GM18909 (cell line): ENCODE measurements around the gene KIAA1755.
"Not testable (repeated sequence)": the region's sequence is repeated elsewhere in the genome, so short reads cannot be mapped to it uniquely, and the experiment has no call there.

Experiments
- ATAC-seq: cut with Tn5 transposase; IDR thresholded peaks from one replicate; pipeline ENCODE4 v1.9.1; 2021; ENCODE audit warnings: mild to moderate bottlenecking; ENCODE audit not compliant: unreplicated experiment, poor library complexity

Gene KIAA1755

DNA sequence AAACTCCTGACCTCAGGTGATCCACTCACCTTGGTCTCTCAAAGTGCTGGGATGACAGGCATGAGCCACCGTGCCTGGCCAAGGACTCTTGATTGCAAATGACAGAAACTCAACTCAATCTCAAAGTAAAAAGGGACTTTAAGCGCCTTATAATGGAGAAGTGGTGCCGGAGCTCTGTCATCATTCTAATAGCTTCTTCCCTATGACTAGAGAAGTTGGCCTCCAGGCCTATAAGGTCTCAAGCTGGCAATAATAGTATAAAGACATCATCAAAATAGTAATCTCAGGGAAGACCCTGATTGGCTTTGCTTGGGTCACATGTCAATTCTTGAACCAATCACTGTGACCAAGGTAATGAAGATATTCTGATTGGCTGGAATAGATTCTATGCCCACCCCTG, 8.5 kb upstream of the KIAA1755 start:
- no peak for ATAC-seq

DNA sequence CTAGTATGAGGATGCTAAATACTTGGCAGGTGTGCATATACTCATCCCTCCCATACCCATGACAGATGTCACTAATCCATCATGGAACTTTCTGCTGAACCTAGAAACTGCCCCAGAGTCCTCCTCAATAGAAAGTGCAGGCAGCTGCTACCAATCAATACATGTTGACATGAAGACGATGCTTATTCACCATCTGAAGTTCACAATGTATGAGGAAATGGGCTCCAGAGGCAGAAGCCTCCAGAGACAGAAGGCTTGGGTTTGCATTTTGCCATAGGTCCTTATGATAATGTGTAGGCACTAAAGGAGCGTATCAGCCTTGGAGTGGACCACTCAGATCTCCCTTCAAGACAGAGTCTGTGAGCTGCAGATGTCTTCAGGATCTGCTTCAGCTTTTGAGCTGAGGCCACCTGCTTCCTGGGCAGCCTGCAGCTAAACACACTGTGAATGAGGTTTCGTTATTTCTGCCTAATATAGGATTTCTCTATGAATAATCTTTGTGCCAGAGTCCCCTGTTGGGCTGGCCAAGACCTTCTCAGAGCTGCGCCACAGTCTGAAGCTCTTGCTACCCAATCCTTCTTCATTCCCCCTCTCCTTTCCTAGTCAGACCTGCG, 7.5 kb upstream of the KIAA1755 start:
- ATAC-seq, result no peak

DNA sequence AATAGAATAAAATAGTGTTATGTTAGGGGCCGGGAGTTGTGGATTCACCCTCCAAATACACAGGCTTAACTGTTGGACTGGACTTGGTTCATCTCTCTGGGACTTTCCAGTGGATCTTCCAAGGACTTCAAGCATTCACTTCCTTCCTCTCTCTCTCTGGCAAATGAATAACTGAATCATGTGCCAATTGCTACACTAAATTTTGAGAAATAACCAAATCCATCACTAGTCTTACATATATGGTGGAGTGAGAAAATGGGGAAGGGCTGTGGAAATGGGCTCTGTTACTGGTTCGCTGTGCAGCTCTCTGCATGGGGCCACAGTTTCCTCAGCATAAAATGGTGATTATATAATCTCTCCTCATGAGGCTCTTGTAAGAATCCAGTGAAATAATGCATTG, 6.8 kb upstream of the KIAA1755 start:
- no peak for ATAC-seq

DNA sequence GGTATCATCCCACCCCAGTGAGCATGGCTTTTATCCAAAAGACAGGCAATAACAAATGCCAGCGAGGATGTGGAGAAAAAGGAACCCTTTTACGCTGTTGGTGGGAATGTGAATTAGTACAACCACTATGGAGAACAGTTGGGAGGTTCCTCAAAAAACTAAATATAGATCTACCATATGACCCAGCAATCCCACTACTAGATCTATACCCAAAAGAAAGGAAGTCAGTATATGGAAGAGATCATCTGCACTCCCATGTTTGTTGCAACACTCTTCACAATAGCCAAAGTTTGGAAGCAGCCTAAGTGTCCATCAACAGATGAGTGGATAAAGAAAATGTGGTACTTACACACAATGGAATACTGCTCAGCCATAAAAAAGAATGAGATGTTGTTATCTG, 5.9 kb upstream of the KIAA1755 start:
- ATAC-seq, result no peak

DNA sequence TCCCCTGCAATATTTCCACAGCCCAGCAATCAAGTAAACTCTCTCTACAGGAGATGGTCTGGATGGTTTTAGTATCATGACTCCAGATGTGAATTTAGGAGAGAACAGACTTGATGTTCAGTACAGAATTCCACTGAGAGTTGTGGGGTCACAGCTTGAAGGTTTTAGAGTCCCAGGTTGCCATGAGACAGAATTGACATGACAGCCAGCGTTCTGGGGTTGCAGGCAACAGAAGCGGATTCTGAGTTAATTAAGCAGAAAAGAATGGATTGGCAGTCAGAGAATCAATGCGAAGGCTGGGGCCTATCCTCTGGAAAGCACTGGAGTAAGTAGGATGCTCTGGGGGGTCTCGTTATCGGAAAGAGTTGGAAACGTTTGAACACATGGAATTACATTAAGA, 2.4 kb upstream of the KIAA1755 start:
- ATAC-seq, result no peak

DNA sequence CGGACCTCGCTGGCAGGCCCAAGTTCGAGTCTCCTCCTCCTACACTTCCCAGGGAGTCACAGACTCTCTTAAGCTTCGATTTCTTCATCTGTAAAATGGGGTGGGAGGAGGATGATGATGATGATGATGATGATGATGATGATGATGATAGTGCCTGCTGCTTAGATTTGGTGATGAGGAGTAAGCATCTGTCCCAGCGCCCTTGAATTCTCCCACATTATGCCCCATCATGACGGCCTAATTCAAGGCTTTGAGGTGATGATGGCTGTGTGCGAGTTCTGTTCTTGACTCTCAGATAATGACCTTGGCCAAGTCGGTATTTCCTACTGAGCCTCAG, 487 bp upstream of the KIAA1755 start:
- ATAC-seq, result no peak

DNA sequence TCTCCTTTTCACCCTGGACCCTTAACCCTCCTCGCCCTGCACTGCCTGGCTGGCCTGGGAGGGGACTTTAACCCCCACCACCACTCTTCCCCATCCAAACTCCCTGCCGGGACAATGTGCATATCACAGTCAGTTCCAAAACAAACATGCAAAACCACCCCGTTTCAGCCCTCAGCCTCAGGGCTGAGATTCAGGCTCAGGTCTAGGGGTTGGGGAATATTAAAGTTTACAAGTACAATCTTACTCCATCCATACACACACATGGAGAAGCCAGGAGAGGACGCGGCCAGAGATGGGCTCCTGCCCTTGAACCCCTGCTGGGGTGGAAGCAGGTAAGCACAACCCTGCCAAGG, 534 bp downstream of the KIAA1755 start:
- ATAC-seq, result no peak

DNA sequence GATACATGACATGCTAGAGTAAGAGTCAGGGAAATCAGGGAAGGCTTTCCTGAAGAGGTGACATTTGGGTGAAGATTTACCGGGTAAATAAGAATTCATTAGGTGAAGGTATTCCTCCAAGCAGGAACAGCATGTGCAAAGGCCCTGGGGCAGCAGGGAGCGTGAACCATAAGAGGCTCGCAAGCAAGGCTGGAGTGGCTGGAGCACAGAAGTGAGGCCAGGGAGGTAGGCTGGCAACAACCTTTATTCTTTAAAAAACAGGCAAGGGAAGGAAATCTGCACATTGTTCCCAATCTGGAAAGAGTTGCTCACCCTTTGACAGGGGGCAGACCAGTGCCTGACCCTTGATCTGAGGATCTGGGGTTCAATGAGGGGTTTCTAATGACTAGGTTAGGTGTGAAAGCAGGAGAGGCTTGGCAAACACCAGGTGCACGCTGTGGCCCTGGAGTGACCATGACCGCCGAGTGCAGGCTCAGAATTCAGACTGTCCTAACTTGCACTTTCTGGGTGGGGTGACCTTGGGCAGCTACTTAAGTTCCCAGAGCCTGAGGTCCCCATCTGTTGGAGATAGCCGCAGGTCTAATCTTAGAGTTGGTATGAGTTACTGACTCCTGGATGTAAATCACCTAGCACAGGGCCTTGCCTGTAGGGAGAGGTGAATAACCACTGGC, 1.9 kb downstream of the KIAA1755 start:
- no peak for ATAC-seq

DNA sequence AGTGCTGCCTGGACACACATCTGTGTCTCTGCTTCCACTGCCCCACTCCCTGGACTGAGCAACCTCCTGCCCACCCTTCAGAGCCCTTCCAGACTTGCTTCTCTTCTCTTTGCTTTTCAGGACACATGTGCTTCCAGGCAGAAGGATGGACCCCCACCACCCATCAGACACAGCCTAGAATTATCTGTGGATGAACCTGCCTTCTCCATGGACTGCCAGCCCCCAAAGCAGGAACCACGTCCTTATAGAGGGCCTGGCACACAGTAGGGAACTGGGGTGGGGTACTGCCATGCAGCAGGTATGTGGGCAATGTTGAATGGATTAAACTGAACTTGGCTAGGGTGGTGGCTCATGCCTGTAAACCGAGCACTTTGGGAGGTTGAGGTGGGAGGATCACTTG, 3.6 kb downstream of the KIAA1755 start:
- no peak for ATAC-seq

DNA sequence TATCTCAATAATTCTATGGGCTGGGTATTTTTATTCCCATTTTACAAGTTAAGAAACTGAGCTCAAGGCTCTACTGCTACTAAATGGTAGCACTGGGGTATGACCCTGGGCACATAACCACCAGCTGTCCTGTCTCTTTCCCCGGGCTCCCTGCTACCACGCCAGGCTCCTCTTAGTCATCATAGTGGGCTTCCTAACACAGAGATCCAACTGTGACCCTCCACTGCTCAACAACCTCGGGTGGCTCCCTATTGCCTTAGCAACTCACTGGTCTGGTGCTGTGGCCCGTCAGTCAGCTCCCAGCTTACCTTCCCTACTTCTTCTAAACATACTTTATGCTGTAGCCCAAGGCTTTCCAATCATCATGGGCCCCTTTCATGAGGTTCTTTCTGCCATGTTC, 4.5 kb downstream of the KIAA1755 start:
- no peak for ATAC-seq

DNA sequence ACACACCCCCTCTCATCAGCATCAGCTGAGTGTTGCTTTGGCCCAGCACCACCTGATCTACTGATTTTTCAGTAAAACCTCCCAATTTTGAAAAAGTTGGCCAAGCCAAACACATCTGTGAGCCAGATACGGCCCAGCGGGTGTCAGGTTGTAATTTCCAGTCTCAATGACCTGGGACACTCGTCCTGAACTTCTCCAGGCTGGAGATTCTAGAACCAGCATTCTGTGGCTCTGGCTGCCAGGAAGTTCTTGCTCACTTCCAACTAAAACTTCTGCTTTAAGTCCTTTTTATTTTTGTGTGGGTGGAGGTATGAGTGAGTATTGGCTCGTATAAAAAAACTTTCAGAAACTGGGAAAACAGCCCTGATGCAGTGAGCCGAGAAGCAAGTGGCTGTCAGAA, 5.1 kb downstream of the KIAA1755 start:
- no peak for ATAC-seq

DNA sequence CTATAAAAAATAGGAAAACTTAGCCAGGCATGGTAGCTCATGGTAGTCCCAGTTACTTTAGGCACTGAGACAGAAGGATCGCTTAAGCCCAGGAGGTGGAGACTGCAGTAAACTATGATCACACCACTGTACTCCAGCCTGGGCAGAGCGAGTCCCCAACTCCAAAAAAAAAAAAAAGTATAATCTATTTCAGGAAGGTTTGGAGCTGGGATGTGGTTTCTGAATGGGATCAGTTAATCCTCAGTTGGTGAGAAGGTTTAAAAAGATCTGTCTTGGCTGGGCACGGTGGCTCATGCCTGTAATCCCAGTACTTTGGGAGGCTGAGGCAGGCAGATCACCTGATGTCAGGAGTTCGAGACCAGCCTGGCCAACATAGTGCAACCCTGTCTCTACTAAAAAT, 5.9 kb downstream of the KIAA1755 start:
- not testable (repeated sequence) for ATAC-seq

DNA sequence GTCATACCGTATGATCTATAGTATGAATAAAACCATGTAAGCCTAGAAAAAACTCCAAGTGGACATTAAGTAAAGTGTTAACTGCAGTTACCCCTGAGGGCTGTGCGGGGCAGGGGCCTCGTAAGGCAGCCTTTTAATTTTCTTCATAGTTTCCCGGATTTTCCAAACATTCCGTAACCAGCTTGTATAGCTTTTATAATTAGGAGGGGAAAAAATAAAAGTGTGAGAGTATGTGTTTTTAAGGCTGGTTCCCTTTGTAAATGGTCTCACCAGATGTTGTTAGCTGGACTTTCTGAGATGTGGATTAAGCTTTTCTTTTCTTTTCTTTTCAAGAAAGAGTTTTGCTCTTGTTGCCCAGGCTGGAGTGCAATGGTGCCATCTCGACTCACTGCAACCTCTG, 7.0 kb downstream of the KIAA1755 start:
- no peak for ATAC-seq

DNA sequence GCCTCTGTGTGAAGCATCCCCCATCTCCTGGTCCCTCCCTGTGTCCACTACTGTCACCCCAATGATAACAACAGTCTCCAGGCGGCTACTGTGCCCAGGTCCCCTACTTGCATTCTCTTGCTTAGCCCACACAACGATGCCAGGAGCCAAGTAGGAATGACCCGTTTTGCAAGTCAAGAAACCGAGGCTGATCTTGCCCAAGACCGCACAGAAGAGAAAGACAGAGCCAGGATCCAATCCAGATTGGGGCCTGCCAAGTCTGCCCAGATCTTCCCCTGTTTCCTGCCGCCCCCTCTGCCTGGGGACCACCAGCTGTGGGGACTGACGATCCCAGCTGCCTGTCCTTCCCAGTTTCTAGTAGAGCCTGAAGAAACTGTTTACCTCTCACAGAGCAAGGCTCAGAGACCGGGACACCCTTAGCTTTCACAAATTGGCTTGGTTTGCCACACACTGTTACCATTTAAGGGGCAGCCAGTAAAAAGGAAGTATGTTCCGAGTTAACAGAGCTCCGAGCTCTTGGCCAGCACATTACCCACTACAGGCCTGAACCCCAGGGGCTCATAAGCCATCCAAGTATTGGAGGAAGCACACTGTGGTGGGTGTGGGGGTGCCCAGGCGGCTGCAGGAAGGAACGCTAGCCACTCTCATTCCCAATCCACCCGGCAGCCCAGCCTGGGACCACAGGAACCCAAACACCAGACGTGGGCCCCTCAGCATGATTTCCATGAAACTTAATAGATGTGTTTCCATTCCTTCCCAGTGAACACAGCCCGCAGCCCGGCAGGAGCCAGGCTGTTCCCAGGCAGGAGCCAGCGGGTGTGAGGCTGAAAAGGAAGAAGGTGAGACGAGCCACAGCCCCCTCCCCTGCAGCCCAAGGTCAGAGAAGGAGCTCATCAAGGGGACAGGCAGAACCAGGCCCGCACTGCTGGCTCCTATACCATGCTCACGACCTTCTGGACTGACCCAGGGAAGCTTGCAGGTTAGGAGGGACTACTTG, 7.9 kb downstream of the KIAA1755 start:
- no peak for ATAC-seq

DNA sequence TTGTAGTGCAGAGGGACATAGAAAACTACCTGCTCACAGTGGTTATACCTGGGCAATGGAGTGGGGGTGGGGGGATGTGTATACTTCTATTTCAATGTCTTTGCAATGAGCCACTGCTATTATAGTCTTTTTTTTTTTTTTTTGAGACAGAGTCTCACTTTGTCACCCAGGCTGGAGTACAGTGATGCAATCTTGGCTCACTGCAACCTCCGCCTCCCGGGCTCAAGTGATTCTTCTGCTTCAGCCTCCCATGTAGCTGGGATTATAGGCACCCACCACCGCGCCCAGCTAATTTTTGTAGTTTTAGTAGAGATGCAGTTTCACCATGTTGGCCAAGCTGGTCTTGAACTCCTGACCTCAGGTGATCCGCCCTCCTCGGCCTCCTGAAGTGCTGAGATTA, 9.1 kb downstream of the KIAA1755 start:
- ATAC-seq, result not testable (repeated sequence)

DNA sequence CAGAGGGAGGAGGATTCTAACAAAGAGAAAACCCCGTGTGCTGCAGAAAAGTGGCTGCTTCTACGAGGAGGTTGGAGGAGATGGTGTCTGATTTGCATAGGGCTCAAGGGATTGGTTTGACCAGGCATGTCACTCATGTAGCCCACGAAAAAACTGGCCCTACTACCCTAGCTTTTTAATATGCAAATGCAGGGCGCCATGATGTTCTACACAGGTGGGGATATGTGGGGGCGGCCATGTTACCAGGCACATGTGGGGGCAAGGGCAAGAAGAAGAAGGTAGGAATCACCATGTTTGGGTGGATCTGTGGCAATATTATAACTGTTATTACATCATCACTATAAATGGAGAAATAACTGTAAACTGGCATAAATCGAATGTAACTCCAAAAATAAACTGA, 9.9 kb downstream of the KIAA1755 start:
- ATAC-seq, result no peak

DNA sequence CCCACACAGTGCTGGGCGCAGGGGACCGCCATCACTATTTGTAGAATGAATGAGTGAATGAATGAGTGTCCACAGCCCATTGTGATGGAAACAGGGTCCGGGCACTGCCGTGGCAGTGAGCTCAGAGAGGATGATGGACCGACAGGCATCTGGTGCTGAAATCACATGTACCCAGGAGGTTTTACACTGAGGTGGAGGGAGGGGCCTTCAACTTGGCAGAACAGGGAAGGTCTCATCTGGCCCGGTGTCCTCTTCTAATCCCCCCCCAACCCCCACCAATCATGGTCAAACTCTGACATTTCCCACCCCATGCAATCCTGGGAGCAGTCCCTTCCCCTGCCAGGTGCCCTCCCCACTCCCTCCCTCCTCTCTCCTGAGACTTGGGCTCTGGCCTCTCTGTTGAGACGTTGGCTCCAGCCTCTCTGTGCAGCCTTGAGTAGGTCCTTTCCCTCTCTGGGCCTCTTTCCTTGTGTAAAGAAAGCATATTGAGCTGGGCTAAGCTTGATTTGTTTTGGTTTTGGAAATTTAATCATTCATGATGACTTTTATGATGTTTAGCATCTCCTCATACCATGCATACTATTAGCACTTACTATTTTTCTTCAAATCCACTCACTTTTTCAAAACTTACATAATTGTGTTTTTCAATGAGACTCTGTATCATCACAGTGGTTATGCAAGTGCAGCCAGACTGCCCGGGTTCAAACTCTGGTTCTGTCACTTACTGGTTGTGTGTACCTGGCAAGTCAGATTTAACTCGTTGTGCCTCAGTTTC, 10.8 kb downstream of the KIAA1755 start:
- no peak for ATAC-seq

DNA sequence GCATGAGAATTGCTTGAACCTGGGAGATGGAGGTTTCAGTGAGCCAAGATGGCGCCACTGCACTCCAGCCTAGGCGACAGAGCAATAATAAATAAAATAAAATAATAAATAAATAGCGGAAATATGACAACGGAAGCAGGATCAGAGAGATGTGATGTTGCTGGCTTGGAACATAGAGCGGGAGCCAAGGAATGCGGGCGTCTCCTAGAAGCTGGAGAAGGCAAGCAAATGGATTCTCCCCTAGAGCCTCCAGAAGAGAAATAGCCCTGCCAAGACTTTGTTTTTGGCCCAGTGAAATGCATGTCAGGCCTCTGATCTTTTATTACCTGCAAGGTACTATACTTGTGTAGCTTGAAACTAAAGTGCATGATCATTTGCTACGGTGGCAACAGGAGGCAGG, 12.4 kb downstream of the KIAA1755 start:
- ATAC-seq, result no peak

DNA sequence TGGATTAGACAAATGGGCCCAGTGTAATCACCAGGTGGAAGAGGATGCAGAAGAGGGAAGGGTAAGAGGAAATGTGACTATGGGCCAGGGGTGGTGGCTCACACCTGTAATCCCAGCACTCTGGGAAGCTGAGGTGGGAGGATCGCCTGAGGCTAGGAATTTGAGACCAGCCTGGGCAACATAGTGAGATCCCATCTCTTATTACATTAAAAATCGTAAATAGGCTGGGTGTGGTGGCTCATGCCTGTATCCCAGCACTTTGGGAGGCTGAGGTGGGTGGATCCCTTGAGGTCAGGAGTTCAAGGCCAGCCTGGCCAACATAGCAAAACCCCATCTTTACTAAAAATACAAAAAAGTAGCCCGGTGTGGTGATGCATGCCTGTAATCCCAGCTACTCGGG, 12.8 kb downstream of the KIAA1755 start:
- not testable (repeated sequence) for ATAC-seq

DNA sequence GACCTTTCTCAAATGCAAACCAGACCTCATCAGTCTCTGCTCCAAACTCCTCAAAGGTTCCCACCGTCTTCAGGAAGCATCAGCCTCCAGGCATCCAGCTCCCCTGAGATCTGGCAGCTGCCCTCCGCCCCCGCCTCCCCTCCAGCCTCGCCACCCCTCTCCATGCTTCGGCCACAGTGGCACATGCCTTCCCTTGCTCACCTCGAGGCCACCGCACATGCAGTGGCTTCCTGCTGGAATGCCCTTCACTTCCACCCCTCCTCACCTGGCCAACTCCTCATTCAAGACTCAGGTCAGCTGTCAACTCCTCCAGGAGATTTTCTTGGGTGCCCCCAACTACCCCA, 13.4 kb downstream of the KIAA1755 start:
- no peak for ATAC-seq
